HepG2 (cell line): ENCODE measurements around the gene ERMARD. TPM values are rescaled to one million over a fixed set of nuclear protein-coding genes. Genes with fewer than 3 reads are reported as not detected.

ENCODE experiments used
- AKAP8 ChIP-seq: sonication (generic); formaldehyde crosslinking; IDR thresholded peaks from 2 replicates; pipeline ENCODE4 v1.5.1; 2020; ENCODE audit warnings: mild to moderate bottlenecking, missing genetic modification reagents
- FOXJ3 ChIP-seq: sonication (generic); formaldehyde crosslinking; IDR thresholded peaks from 2 replicates; pipeline ENCODE4 v1.4.0; 2020; ENCODE audit warnings: missing genetic modification reagents, mild to moderate bottlenecking, borderline replicate concordance
- IKZF4 ChIP-seq: sonication (generic); formaldehyde crosslinking; IDR thresholded peaks from 2 replicates; pipeline ENCODE4 v1.5.1; 2020; ENCODE audit warnings: borderline replicate concordance, mild to moderate bottlenecking, low read depth, missing genetic modification reagents; ENCODE audit errors: not compliant biosample characterization
- MIER3 ChIP-seq: IDR thresholded peaks from 2 replicates; pipeline ENCODE4 v1.6.1; 2016; ENCODE audit warnings: missing compliant biosample characterization, borderline replicate concordance
- NAIF1 ChIP-seq: sonication (generic); formaldehyde crosslinking; IDR thresholded peaks from 2 replicates; pipeline ENCODE4 v1.5.0; 2020; ENCODE audit warnings: mild to moderate bottlenecking, missing genetic modification reagents, borderline replicate concordance
- ONECUT2 ChIP-seq: sonication (generic); formaldehyde crosslinking; IDR thresholded peaks from 2 replicates; pipeline ENCODE4 v1.4.0; 2020; ENCODE audit warnings: missing genetic modification reagents
- SPEN ChIP-seq: sonication (generic); formaldehyde crosslinking; IDR thresholded peaks from 2 replicates; pipeline ENCODE4 v1.5.1; 2020; ENCODE audit warnings: low read depth, mild to moderate bottlenecking, missing genetic modification reagents
- SRY ChIP-seq: sonication (generic); formaldehyde crosslinking; IDR thresholded peaks from 2 replicates; pipeline ENCODE4 v1.8.0; 2022; ENCODE audit warnings: mild to moderate bottlenecking, missing genetic modification reagents
- ZNF17 ChIP-seq: sonication (generic); formaldehyde crosslinking; IDR thresholded peaks from 2 replicates; pipeline ENCODE4 v1.5.0; 2020; ENCODE audit warnings: mild to moderate bottlenecking, missing genetic modification reagents
- ZNF780A ChIP-seq: sonication (generic); formaldehyde crosslinking; IDR thresholded peaks from 2 replicates; pipeline ENCODE4 v1.8.0; 2022; ENCODE audit warnings: mild to moderate bottlenecking, missing genetic modification reagents, moderate library complexity
- ZNF788 ChIP-seq: sonication (generic); formaldehyde crosslinking; IDR thresholded peaks from 2 replicates; pipeline ENCODE4 v1.5.0; 2020; ENCODE audit warnings: mild to moderate bottlenecking, missing genetic modification reagents, borderline replicate concordance
- polyA plus RNA-seq, 8 experiments: library from polyadenylated mRNA; depleted of rRNA in 3 of 8; stranded (reverse) in 7 of 8; unstranded in 1 of 8; fragments of >200 nt; fragmentation: Illumina TruSeq in 4 of 8; extraction: Trizol in 4 of 8; gene quantifications; 2 replicates each; pipeline versions ENCODE4 v1.2.1 to v1.2.3, GENCODE V29; 2011 to 2016; ENCODE audit warnings: low read depth in 4 of 8, missing spikeins in 1 of 8, mixed read lengths in 1 of 8; ENCODE audit not compliant: insufficient read depth in 1 of 8
- total RNA-seq, 5 experiments: library from RNA; depleted of rRNA; stranded (reverse); fragments of >200 nt; fragmentation: Illumina TruSeq; extraction: Trizol; gene quantifications; 2 replicates each; pipeline ENCODE4 v1.2.3, GENCODE V29; 2016; ENCODE audit warnings: low read depth in 1 of 5
- TF ChIP-seq, protein P1 (sequence below): sonication (generic); formaldehyde crosslinking; IDR thresholded peaks from one replicate; pipeline ENCODE4 v1.5.1; 2020; ENCODE audit warnings: mild to moderate bottlenecking, missing genetic modification reagents; ENCODE audit errors: not compliant biosample characterization
- TF ChIP-seq, protein P2 (sequence below): sonication (generic); formaldehyde crosslinking; IDR thresholded peaks from 2 replicates; pipeline ENCODE4 v1.4.0; 2020; ENCODE audit warnings: mild to moderate bottlenecking, low read depth, missing genetic modification reagents
- TF ChIP-seq, protein P3 (sequence below): sonication (generic); formaldehyde crosslinking; IDR thresholded peaks from 2 replicates; pipeline ENCODE4 v1.4.0; 2020; ENCODE audit warnings: missing genetic modification reagents, mild to moderate bottlenecking, borderline replicate concordance
- TF ChIP-seq, protein P4 (sequence below): sonication (generic); formaldehyde crosslinking; IDR thresholded peaks from 2 replicates; pipeline ENCODE4 v1.8.1; 2023; ENCODE audit warnings: missing genetic modification reagents, mild to moderate bottlenecking, borderline replicate concordance
- TF ChIP-seq, protein P5 (sequence below): sonication (generic); formaldehyde crosslinking; IDR thresholded peaks from 2 replicates; pipeline ENCODE4 v1.4.0; 2020; ENCODE audit warnings: missing genetic modification reagents; ENCODE audit errors: not compliant biosample characterization

ERMARD gene
- total and polyA plus RNA-seq, 2 of the 13 experiments (the other 11 are each of a cell fraction or from before 2014, with no cell fraction given): 8.8 to 10.7 TPM

DNA sequence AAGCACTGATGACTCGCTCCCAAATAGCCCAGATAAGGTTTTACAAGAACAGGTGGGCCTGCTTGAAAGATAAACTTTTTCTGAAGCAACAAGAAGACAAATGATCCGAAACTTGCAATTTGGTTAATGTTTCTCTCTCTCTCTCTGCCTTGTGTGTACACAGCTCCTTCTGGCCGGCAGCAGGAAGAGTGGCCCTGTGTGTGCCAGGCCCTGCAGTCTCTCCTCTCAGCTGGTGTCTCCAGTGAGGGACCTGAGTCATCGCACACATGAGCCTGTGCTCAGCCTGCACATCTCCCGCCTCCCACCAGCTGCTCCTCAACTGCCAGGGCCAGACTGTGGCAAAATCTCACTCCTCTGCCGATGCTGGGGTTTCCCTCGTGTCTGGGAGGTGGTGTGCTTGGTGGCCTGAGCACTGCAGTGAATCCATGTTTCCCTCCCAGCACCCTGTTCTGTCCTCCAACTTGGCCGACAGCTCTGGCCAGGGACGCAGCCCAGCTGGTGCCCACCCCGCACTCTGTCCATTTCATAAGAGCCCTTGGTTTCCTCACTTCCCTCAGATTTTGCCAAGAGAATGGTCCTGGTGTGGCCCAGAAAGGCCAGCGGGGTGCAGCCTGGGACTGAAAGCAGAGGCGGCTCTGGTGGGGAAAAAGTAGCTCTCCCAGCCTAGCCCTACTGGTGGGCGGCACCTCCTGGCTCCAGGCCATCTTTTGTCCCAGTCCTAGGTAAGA lies 49.4 kb downstream of the ERMARD start (continued):
- TF ChIP-seq, protein P1, sequence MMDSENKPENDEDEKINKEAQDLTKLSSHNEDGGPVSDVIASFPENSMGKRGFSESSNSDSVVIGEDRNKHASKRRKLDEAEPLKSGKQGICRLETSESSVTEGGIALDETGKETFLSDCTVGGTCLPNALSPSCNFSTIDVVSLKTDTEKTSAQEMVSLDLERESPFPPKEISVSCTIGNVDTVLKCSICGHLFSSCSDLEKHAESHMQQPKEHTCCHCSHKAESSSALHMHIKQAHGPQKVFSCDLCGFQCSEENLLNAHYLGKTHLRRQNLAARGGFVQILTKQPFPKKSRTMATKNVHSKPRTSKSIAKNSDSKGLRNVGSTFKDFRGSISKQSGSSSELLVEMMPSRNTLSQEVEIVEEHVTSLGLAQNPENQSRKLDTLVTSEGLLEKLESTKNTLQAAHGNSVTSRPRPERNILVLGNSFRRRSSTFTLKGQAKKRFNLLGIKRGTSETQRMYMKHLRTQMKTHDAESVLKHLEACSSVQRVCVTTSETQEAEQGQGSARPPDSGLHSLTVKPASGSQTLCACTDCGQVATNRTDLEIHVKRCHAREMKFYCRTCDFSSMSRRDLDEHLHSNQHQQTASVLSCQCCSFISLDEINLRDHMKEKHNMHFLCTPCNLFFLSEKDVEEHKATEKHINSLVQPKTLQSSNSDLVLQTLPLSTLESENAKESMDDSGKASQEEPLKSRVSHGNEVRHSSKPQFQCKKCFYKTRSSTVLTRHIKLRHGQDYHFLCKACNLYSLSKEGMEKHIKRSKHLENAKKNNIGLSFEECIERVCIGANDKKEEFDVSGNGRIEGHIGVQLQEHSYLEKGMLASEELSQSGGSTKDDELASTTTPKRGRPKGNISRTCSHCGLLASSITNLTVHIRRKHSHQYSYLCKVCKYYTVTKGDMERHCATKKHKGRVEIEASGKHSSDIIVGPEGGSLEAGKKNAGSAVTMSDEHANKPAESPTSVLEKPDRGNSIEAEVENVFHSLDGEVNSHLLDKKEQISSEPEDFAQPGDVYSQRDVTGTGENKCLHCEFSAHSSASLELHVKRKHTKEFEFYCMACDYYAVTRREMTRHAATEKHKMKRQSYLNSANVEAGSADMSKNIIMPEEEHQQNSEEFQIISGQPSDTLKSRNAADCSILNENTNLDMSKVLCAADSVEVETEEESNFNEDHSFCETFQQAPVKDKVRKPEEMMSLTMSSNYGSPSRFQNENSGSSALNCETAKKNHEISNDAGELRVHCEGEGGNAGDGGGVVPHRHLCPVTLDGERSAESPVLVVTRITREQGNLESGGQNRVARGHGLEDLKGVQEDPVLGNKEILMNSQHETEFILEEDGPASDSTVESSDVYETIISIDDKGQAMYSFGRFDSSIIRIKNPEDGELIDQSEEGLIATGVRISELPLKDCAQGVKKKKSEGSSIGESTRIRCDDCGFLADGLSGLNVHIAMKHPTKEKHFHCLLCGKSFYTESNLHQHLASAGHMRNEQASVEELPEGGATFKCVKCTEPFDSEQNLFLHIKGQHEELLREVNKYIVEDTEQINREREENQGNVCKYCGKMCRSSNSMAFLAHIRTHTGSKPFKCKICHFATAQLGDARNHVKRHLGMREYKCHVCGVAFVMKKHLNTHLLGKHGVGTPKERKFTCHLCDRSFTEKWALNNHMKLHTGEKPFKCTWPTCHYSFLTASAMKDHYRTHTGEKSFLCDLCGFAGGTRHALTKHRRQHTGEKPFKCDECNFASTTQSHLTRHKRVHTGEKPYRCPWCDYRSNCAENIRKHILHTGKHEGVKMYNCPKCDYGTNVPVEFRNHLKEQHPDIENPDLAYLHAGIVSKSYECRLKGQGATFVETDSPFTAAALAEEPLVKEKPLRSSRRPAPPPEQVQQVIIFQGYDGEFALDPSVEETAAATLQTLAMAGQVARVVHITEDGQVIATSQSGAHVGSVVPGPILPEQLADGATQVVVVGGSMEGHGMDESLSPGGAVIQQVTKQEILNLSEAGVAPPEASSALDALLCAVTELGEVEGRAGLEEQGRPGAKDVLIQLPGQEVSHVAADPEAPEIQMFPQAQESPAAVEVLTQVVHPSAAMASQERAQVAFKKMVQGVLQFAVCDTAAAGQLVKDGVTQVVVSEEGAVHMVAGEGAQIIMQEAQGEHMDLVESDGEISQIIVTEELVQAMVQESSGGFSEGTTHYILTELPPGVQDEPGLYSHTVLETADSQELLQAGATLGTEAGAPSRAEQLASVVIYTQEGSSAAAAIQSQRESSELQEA: peak; percentile 27
- TF ChIP-seq, protein P2, sequence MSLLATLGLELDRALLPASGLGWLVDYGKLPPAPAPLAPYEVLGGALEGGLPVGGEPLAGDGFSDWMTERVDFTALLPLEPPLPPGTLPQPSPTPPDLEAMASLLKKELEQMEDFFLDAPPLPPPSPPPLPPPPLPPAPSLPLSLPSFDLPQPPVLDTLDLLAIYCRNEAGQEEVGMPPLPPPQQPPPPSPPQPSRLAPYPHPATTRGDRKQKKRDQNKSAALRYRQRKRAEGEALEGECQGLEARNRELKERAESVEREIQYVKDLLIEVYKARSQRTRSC: 0 out of 2 replicates have a peak, but pooled peaks have one; percentile 64
- no peak for TF ChIP-seq ONECUT2 (CRISPR knock-in tag)
- no peak for TF ChIP-seq IKZF4 (CRISPR knock-in tag)
- TF ChIP-seq, protein P3, sequence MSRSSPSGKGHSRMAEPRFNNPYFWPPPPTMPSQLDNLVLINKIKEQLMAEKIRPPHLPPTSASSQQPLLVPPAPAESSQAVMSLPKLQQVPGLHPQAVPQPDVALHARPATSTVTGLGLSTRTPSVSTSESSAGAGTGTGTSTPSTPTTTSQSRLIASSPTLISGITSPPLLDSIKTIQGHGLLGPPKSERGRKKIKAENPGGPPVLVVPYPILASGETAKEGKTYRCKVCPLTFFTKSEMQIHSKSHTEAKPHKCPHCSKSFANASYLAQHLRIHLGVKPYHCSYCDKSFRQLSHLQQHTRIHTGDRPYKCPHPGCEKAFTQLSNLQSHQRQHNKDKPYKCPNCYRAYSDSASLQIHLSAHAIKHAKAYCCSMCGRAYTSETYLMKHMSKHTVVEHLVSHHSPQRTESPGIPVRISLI (CRISPR knock-in tag): peak; percentile 62; the same call in 1 of the 2 replicates
- TF ChIP-seq SRY (CRISPR knock-in tag): peak; percentile 91; the same call in 1 of the 2 replicates
- no peak; the same call in 1 of the 2 replicates for TF ChIP-seq AKAP8 (CRISPR knock-in tag)
- TF ChIP-seq MIER3: no peak; the same call in 1 of the 2 replicates
- peak; percentile 46 for TF ChIP-seq SPEN (CRISPR knock-in tag)
- TF ChIP-seq NAIF1 (CRISPR knock-in tag): no peak
- 0 out of 2 replicates have a peak, but pooled peaks have one; percentile 30 for TF ChIP-seq ZNF780A (CRISPR knock-in tag)
- TF ChIP-seq, protein P4, sequence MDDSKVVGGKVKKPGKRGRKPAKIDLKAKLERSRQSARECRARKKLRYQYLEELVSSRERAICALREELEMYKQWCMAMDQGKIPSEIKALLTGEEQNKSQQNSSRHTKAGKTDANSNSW (CRISPR knock-in tag): no peak
- peak; percentile 78; the same call in 1 of the 2 replicates for TF ChIP-seq FOXJ3 (CRISPR knock-in tag)
- TF ChIP-seq, protein P5, sequence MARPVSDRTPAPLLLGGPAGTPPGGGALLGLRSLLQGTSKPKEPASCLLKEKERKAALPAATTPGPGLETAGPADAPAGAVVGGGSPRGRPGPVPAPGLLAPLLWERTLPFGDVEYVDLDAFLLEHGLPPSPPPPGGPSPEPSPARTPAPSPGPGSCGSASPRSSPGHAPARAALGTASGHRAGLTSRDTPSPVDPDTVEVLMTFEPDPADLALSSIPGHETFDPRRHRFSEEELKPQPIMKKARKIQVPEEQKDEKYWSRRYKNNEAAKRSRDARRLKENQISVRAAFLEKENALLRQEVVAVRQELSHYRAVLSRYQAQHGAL (CRISPR knock-in tag): peak; percentile 69
- TF ChIP-seq ZNF17 (CRISPR knock-in tag): no peak
- TF ChIP-seq ZNF788 (CRISPR knock-in tag): peak; percentile 85
